8988T (cell line): ENCODE measurements around the gene ATP8B3.
A peak's percentile ranks its signal among the peaks of the same experiment; 100 is the strongest.

Experiments
- DNase-seq: peaks from one replicate; pipeline ENCODE4 v3.0.0; 2011

ATP8B3 gene

DNA sequence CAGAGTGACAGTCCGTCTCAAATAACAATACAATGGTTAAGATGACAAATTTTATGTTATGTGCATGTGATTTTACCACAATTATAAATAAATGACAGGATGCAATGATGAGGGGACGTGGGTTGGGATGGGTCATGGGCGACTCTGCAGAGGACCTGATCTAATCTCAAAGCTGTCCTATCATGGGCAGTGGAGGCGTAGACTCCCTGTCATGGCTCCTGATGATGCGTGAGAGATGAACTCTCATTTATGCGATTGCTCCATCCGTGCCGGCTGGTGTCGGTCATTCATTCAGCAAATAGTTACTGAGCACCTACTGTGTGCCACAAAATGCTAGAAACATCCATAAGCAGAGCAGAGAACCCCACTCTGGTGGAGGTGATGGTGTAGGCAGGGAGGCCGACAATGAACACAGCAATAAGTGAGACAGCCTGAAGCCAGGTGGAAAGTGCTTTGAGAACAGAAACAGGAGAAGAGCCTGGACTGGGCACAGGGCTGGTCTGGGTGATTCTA is 37.9 kb upstream of the ATP8B3 start:
- no peak for DNase-seq

DNA sequence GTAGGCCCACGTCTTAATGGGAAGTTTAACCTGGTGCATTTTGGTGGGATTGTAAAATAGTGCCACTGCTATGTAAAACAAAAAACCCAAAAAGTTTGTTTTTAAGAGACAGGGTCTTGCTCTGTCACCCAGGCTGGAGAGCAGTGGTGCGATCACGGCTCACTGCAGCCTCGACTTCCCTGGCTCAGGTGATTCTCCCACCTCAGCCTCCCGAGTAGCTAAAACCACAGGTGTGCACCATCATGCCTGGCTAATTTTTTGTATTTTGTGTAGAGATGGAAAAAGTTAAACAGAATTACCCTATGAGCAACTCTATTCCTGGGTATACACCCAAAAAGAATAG is 37.0 kb upstream of the ATP8B3 start:
- DNase-seq: no peak

DNA sequence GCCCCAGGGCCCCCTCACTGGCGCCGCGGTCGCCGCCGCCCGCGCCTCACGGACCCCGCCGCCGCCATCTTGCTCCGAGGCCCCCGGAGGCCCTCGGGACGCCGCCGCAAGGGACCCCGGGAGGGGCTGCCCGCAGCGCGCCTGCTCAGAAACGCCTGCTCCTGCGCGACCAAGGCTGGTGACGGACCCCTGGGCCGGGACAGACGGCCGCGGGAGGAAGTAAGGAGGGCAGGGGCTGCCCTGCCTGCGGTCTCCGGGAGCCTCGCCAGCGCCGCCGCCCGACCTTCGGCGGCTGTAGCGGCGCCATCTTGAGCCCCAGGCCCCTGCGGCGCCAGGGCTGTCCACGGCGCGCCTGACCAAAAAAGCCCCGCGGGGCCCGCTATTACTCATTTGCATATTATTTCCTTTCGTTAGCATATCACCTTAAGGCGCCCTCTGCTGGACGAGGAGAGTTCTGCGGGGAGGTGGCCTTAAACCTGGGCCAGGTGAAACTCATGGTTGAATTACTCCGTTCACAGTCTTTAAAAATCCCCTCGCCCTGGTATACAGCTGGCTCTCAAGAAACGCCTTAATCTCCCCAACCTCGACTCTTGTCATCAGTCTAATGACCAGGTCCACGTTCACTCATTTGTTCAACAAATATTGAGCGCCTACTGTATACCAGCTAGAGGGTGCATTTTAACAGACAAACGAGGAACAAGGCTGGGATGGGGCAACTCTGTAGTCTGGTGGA is 36.5 kb upstream of the ATP8B3 start, which contains the start of gene REXO1:
TSS of gene REXO1 (minus strand) at position 85 of the 733 bp plus-strand sequence. CDS start 125 bp downstream, outside the sequence.
- DNase-seq: peak; percentile 81

- DNase-seq: peak; percentile 43
Observed at GRCh38 chr19:1847684-1848398, 35.8 kb upstream of the ATP8B3 start.

DNA sequence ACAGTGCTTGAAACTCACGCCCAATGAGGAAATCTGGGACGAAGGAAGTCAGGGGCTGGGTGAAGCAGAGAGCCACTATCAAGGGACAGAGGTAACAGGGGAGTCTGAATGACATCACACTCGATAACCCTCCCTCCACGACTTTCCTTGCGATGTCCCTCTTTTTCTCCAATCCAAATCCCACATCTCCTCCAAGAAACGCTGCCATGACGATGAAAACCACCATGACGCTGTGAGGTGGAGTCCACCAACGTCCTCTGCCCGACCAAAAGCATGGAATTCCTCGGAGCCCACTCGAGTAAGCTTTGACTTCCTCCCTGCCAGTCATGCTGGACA is 35.2 kb upstream of the ATP8B3 start:
- DNase-seq: no peak

GRCh38 chr19:1846517-1847204 is 34.6 kb upstream of the ATP8B3 start:
- no peak for DNase-seq

DNA sequence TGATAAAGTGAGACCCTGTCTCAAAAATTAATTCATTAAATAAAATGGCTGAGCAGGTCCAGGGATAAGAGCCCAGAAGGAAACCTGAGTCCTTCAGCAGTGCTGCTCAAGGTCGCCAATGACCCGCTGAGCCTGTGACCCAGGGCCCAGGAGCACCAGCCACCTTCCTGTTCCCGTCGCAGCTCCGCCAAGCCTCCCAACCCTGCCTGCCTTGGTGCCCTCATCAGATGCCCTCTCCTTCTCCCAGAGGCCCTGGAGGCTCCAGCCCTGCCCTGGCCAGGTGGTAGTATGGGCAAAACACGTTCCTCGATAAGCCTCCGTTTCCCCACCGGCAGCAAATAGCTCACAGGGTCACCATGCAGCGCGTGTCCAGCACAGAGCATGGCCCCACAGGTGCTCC is 33.6 kb upstream of the ATP8B3 start:
- DNase-seq: no peak

- DNase-seq: no peak
Observed at GRCh38 chr19:1845125-1845515, 33.0 kb upstream of the ATP8B3 start.

- DNase-seq: no peak
Observed at GRCh38 chr19:1844513-1845124, 32.5 kb upstream of the ATP8B3 start.

DNA sequence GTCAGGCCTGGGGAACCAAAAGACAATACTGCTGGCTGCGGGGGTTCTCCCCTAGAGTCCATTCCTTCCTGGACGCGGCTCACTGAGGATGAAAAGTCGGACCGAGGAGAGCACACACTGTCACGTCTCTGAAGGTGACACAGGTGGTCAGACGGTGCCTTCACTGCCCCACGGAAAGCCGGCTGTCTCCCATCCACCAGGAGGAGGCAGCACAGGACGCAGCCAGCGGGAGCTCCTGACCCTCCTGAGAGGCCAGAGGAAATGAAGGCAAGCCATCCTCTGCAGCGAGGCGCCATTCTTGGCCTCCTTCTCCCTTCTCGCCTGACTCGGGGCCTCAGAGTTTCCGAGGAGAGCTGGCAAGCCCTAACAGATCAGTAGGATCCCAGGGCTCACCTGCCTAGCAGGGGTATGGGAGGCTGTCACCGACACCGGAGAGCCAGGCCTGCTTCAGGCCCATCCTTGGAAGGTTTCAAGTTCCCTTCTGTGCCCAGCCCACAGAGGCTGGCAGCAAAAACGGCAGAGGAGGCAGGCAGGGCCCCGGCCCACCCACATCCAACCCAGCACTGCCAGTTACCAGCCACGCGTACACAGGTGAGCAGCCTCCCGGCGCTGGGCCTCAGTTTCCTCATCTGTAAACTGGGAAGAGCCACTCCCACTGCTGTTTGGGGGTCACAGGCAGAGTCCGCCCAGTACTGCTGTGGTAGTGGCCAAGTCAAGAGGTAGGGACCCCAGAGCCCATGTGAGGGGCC is 31.7 kb upstream of the ATP8B3 start:
- peak; percentile 70 for DNase-seq

DNA sequence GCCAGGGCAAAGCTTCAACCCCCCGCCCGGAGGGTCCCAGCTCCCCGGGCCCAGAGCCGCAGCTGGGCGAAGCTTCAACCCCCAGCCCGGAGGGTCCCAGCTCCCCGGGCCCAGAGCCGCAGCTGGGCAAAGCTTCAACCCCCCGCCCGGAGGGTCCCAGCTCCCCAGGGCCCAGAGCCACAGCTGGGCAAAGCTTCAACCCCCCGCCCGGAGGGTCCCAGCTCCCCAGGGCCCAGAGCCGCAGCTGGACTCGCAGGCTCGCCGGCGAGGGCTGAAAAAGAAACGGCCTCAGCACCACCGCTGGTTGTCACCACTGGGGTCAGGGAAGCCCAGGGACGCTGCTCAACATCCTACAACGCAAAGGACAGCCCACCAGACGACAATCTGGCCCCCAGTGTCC is 31.0 kb upstream of the ATP8B3 start:
- DNase-seq: no peak

- no peak for DNase-seq
Observed at GRCh38 chr19:1841209-1841924, 29.3 kb upstream of the ATP8B3 start.

GRCh38 chr19:1840541-1841115 is 28.6 kb upstream of the ATP8B3 start:
- DNase-seq: no peak

GRCh38 chr19:1839658-1840540 is 27.8 kb upstream of the ATP8B3 start:
- DNase-seq: no peak

- DNase-seq: no peak
Observed at GRCh38 chr19:1837625-1838105, 25.6 kb upstream of the ATP8B3 start.

GRCh38 chr19:1837222-1837565 is 25.1 kb upstream of the ATP8B3 start:
- DNase-seq: no peak

DNA sequence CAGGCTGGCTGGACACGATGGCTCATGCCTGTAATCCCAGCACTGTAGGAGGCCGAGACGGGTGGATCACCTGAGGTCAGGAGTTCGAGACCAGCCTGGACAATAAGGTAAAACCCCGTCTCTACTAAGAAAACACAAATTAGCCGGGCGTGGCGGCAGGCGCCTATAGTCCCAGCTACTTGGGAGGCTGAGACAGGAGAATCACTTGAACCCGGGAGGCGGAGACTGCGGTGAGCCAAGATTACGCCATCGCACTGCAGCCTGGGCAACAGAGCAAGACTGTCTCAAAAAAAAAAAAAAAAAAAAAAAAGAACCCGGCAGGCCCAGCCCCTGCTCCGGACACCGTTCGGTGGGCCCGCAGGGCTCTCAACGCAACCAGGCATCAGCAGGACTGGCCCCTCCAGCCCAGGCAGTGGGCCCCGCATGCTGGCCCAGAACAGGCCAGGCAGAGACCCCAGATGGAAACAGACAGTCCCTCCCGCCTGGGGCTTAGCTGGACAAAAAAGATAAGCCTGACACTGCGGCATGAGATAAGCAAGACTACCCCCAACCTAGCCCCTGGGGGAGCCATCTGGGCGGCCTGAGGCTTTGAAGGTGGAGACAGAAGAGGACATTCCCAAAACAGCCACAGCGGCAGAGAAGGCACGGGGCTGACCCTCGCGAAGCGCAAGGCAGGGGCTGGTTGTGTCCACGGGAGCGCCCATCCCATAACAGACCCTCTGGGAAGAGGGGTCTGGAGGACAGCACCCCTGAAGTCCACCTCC is 24.6 kb upstream of the ATP8B3 start:
- DNase-seq: no peak

GRCh38 chr19:1833540-1833939 is 21.5 kb upstream of the ATP8B3 start:
- no peak for DNase-seq

DNA sequence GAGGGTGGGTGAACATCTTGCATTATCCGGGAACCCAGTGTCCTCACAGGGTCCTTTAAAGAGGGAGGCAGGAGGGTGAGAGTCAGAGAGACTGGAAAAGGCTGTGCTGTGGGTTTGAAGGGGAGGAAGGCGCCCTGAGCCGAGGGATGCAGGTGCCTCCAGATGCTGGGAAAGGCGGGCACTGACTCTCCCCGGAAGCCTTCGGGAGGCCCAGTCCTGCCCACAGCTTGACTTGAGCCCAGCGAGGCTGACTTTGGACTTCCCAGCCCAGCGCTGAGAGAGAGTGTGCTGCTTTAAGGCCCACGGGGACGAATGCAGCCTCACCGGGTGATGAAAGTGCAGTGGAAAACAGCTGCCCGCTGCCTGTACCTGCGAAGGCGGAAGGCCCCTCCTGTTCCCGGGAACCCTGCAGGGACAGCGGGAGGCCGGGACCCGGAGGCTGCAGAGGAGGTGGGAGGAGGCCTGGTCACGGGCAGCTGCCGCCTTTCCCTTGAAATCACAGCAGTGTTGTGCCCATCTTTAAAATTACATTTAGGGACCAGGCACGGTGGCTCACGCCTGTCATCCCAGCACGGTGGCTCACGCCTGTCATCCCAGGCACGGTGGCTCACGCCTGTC is 20.1 kb upstream of the ATP8B3 start:
- DNase-seq: no peak
